GM18505 (cell line): ENCODE data around the gene ATXN10.

Experiments
- ATAC-seq: cut with Tn5 transposase; IDR thresholded peaks from one replicate; pipeline ENCODE4 v1.9.1; 2021; ENCODE audit not compliant: unreplicated experiment
- POLR2A ChIP-seq: IDR thresholded peaks from 4 replicates; pipeline ENCODE4 v1.6.1; 2011; ENCODE audit warnings: borderline replicate concordance; ENCODE audit not compliant: insufficient read depth, insufficient read length; ENCODE audit errors: extremely low read depth

ATXN10 gene

GRCh38 chr22:45814198-45814597, 142.6 kb downstream of the ATXN10 start:
- TF ChIP-seq POLR2A = no peak
- ATAC-seq = no peak

- ATAC-seq = no peak
- no peak for TF ChIP-seq POLR2A
Observed at GRCh38 chr22:45816776-45817175, 145.1 kb downstream of the ATXN10 start.

GRCh38 chr22:45817745-45818423, 146.2 kb downstream of the ATXN10 start:
- TF ChIP-seq POLR2A = no peak
- ATAC-seq = no peak

DNA sequence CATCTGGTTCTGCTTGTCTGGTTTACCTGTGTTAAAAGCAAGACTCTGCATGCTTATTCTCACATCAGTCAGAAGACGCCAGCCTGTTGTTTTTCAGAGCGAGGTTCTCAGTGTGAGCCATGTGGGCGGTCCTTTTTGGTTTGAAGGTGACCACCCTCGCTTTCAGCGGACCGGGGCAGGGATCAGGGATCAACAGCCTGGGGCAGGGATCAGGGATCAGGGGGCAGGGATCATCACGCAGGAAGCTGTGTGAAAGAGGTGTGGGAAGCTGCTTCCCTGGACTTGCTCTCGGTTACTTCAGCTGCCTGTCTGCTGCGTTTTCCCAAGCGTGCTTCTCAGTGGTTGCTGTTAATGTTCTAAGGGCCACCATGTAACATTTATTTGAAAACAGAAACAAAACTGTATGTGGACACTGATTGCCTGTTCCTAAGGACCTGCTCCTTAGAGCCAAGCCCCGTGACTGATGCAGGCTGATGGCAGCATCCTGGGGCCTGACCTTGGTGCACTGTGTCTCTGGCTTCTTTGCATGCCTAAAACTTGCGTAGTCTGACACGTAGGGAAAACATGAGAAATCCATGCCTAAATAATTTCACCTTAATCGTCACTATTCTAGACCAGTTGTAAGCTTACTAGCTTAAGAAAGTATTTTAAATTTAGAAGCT, 146.9 kb downstream of the ATXN10 start:
- ATAC-seq = no peak
- no peak for TF ChIP-seq POLR2A

DNA sequence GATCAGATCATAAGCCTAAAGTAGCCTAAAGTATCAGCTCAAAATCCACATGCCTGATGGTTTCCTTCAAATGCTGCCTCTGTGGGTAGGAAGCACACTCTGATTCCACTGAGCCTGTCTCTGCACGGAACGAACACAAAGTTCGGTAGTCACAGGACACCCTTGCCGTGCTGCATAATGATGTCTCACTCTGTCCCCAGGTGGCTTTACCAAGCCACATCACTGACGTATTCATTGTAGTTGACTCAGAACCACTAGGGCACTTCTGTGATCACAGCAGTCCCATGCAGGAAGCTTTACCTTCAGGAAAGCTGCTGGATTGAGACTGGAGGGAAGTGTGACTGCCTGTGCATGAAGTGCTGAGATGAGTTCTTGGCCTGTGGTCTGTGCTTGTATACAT, 147.7 kb downstream of the ATXN10 start:
- ATAC-seq = no peak
- no peak for TF ChIP-seq POLR2A

- no peak for TF ChIP-seq POLR2A
- no peak for ATAC-seq
Observed at GRCh38 chr22:45823336-45823735, 151.7 kb downstream of the ATXN10 start.

GRCh38 chr22:45826520-45826919, 154.9 kb downstream of the ATXN10 start:
- no peak for ATAC-seq
- TF ChIP-seq POLR2A = no peak

DNA sequence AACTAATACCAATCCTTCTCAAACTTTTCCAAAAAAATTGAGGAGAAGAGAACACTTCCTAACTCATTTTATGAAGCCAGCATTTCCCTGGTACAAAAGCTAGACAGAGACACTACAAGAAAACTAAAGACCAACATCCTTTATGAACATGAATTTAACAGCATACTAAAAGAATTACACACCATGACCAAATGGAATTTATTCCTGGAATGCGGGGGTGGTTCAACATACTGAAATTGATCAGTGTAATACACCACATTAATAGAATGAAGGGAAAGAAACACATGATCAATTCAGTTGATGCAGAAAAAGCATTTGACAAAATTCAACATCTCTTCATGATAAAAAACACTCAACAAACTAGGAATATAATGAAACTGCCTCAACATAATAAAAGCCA, 157.2 kb downstream of the ATXN10 start:
- TF ChIP-seq POLR2A = no peak
- ATAC-seq = no peak

- no peak for ATAC-seq
- TF ChIP-seq POLR2A = no peak
Observed at GRCh38 chr22:45830531-45831245, 159.1 kb downstream of the ATXN10 start.

DNA sequence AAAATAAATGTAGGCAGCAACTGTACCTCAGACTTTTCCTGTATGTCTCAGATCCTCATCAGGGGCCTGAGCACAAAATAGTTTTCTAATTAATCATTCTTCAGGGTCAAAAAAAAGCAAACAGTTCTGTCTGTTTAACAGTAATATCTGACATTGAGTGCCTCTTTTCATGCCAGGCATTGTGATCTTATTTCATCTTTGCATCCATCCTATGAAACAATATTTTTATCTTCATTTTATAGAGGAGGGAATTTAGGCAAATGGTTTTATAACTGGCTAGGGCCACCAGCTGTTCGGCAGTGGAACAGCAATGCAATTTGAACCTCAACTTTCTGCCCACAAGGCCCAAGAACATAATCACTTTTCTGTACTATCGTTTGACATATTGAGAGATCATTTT, 159.8 kb downstream of the ATXN10 start:
- no peak for ATAC-seq
- no peak for TF ChIP-seq POLR2A

DNA sequence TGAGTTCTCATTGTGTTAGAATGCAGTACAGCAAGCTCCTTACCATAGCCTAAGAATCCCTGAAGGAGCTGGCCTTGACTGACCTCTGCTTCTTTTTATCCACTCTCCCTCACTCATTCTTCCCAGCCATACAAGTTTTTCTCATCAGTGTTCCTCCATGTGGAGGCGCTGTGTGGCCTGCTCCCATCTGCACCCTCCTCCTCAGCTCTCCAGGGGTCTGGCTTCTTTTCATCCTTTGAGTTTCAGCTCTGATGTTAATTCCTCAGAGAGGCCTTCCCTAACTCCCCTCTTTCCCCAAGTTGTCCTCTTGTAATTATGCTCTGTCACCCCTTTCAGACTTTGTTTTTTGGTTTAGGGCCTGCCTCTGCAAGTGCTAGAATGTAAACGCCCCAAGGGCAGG, 160.5 kb downstream of the ATXN10 start:
- TF ChIP-seq POLR2A = no peak

GRCh38 chr22:45832959-45833580, 161.4 kb downstream of the ATXN10 start:
- no peak for TF ChIP-seq POLR2A
- ATAC-seq = no peak

More for the DNA sequence above, 160.5 kb downstream of the ATXN10 start:
- ATAC-seq = no peak

GRCh38 chr22:45833613-45834012, 162.0 kb downstream of the ATXN10 start:
- TF ChIP-seq POLR2A = no peak
- no peak for ATAC-seq
